ENCODE results near the gene NASP. TPM values are rescaled to one million over a fixed set of nuclear protein-coding genes. Genes with fewer than 3 reads are reported as not detected.

NASP gene
- total and polyA plus RNA-seq, 2 of the 13 experiments (the other 11 are each of a cell fraction or from before 2014, with no cell fraction given): 132 to 256 TPM

DNA sequence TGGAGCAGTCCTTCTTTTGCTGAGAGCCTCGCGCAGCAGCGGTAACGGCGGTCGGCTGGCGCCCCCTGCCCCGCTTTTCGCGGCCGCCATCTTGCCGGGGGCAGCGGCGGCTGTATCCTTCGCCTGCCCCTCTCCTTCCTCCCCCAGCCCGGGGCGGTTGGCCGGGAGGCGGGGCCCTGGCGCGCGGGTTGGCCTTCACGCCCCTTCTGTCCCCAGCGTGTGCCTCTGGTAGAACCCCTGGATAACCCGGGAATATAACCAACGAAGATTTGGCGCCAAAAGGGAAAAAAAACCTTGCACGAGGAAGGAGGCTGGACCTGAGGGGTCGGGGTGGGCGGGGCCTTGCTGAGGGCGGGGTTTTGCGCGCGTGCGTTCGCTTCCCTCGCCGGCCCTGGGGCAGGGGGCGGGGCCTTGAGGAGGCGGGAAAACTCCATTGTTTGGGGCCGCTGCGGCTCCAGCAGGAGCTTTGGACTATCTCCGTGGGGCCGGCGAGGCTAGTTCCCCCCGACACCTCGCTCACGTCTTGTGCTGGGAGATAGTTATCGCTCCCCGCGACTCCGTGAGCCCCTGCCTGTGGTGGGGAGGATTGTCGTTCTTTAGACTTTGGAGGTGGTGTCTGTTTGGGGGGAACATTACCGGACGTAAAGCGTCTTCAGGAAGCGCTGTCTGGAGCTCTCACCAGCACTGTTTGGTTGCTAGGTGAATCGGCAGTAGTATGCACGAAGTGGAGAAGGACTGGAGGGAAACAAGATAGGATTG lies 689 bp downstream of the NASP start (continued):
- TF ChIP-seq, protein P1, sequence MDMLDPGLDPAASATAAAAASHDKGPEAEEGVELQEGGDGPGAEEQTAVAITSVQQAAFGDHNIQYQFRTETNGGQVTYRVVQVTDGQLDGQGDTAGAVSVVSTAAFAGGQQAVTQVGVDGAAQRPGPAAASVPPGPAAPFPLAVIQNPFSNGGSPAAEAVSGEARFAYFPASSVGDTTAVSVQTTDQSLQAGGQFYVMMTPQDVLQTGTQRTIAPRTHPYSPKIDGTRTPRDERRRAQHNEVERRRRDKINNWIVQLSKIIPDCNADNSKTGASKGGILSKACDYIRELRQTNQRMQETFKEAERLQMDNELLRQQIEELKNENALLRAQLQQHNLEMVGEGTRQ (IDR thresholded peaks at IDR 0.05; ENCODE audit: low read depth, low read length): no peak
- TF ChIP-seq, protein P1 (CRISPR knock-in tag; IDR thresholded peaks at IDR 0.05; ENCODE audit: borderline replicate concordance): no peak
- TF ChIP-seq, protein P2, sequence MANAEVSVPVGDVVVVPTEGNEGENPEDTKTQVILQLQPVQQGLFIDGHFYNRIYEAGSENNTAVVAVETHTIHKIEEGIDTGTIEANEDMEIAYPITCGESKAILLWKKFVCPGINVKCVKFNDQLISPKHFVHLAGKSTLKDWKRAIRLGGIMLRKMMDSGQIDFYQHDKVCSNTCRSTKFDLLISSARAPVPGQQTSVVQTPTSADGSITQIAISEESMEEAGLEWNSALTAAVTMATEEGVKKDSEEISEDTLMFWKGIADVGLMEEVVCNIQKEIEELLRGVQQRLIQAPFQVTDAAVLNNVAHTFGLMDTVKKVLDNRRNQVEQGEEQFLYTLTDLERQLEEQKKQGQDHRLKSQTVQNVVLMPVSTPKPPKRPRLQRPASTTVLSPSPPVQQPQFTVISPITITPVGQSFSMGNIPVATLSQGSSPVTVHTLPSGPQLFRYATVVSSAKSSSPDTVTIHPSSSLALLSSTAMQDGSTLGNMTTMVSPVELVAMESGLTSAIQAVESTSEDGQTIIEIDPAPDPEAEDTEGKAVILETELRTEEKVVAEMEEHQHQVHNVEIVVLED (CRISPR knock-in tag; IDR thresholded peaks at IDR 0.05; ENCODE audit: borderline replicate concordance): no peak; the same call in 1 of the 2 replicates
- no peak for TF ChIP-seq ZNF121 (CRISPR knock-in tag; IDR thresholded peaks at IDR 0.05)
- TF ChIP-seq RFX1 (IDR thresholded peaks at IDR 0.05): no peak
- TF ChIP-seq JUN (CRISPR knock-in tag; IDR thresholded peaks at IDR 0.05): no peak
- TF ChIP-seq ZNF124 (CRISPR knock-in tag; IDR thresholded peaks at IDR 0.05): no peak
- TF ChIP-seq ZFP36L1 (CRISPR knock-in tag; IDR thresholded peaks at IDR 0.05): no peak
- TF ChIP-seq ZNF879 (CRISPR knock-in tag; IDR thresholded peaks at IDR 0.05): no peak
- TF ChIP-seq SIN3A (IDR thresholded peaks at IDR 0.05; ENCODE audit: borderline replicate concordance, low read depth, low read length): peak; percentile 95
- TF ChIP-seq NR3C1 (CRISPR knock-in tag; IDR thresholded peaks at IDR 0.05): no peak
- TF ChIP-seq, protein P3, sequence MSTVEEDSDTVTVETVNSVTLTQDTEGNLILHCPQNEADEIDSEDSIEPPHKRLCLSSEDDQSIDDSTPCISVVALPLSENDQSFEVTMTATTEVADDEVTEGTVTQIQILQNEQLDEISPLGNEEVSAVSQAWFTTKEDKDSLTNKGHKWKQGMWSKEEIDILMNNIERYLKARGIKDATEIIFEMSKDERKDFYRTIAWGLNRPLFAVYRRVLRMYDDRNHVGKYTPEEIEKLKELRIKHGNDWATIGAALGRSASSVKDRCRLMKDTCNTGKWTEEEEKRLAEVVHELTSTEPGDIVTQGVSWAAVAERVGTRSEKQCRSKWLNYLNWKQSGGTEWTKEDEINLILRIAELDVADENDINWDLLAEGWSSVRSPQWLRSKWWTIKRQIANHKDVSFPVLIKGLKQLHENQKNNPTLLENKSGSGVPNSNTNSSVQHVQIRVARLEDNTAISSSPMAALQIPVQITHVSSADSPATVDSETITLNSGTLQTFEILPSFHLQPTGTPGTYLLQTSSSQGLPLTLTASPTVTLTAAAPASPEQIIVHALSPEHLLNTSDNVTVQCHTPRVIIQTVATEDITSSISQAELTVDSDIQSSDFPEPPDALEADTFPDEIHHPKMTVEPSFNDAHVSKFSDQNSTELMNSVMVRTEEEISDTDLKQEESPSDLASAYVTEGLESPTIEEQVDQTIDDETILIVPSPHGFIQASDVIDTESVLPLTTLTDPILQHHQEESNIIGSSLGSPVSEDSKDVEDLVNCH (CRISPR knock-in tag; IDR thresholded peaks at IDR 0.05): no peak
- no peak; the same call in 1 of the 2 replicates for TF ChIP-seq MEF2D (CRISPR knock-in tag; IDR thresholded peaks at IDR 0.05)
- TF ChIP-seq ZNF224 (CRISPR knock-in tag; IDR thresholded peaks at IDR 0.05): no peak
- no peak for TF ChIP-seq KDM3A (CRISPR knock-in tag; IDR thresholded peaks at IDR 0.05; ENCODE audit: low read depth)
- no peak for TF ChIP-seq ZNF207 (IDR thresholded peaks at IDR 0.05; ENCODE audit: borderline replicate concordance)
- no peak for TF ChIP-seq ZFAT (CRISPR knock-in tag; conservative IDR thresholded peaks at IDR 0.05)
- no peak for TF ChIP-seq ZNF816 (CRISPR knock-in tag; IDR thresholded peaks at IDR 0.05; ENCODE audit: borderline replicate concordance)
- TF ChIP-seq RBM22 (optimal IDR thresholded peaks at IDR 0.05; ENCODE audit: low read length): no peak
- no peak for TF ChIP-seq ZNF598 (CRISPR knock-in tag; IDR thresholded peaks at IDR 0.05; ENCODE audit: borderline replicate concordance)
- TF ChIP-seq, protein P4, sequence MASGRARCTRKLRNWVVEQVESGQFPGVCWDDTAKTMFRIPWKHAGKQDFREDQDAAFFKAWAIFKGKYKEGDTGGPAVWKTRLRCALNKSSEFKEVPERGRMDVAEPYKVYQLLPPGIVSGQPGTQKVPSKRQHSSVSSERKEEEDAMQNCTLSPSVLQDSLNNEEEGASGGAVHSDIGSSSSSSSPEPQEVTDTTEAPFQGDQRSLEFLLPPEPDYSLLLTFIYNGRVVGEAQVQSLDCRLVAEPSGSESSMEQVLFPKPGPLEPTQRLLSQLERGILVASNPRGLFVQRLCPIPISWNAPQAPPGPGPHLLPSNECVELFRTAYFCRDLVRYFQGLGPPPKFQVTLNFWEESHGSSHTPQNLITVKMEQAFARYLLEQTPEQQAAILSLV (CRISPR knock-in tag; IDR thresholded peaks at IDR 0.05; ENCODE audit: borderline replicate concordance): no peak
- TF ChIP-seq, protein P5, sequence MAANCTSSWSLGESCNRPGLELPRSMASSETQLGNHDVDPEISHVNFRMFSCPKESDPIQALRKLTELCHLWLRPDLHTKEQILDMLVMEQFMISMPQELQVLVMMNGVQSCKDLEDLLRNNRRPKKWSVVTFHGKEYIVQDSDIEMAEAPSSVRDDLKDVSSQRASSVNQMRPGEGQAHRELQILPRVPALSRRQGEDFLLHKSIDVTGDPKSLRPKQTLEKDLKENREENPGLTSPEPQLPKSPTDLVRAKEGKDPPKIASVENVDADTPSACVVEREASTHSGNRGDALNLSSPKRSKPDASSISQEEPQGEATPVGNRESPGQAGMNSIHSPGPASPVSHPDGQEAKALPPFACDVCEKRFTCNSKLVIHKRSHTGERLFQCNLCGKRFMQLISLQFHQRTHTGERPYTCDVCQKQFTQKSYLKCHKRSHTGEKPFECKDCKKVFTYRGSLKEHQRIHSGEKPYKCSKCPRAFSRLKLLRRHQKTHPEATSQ (CRISPR knock-in tag; IDR thresholded peaks at IDR 0.05; ENCODE audit: borderline replicate concordance): no peak

Data from HepG2 (cell line).